ENCODE measurements around the gene RYR2. TPM values are rescaled to one million over a fixed set of nuclear protein-coding genes. Genes with fewer than 3 reads are reported as not detected.

The RYR2 gene
- total RNA-seq, 1 donor: not detected

DNA sequence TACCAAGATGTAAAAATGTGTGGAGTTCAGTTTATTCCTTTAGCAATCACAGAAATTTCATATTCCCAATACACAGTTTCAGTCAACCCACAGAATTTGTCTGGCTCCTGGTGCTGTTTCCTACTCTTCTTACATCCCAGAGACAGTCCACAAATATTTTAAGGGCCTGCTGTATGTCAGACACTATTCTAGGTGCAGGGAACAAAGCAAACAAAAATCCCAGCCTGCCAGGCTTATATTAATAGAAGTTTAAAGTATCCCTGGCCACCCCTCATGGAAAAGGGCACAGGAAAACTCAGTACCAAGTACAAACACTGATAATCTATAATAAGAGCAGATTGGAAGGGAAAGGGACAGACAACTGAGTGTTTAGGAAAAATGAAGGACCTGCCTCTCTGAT, 653.9 kb downstream of the RYR2 start:
- no peak for DNase-seq (ENCODE audit: low read depth in 2 of 3, low spot score in 2 of 3)

DNA sequence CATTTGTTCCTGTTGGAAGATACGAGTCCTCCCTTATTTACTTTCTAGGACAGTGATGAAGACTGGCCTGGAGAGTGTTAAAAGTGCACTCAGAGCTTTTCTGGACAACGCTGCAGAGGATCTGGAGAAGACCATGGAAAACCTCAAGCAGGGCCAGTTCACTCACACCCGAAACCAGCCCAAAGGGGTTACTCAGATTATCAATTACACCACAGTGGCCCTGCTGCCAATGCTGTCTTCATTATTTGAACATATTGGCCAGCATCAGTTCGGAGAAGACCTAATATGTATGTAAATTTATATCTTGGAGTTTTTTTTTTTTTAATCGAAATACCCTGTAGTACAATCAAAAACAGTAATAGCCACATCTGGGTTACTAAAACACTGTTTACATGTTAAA, 658.2 kb downstream of the RYR2 start:
- DNase-seq (ENCODE audit: low read depth in 2 of 3, low spot score in 2 of 3): no peak

DNA sequence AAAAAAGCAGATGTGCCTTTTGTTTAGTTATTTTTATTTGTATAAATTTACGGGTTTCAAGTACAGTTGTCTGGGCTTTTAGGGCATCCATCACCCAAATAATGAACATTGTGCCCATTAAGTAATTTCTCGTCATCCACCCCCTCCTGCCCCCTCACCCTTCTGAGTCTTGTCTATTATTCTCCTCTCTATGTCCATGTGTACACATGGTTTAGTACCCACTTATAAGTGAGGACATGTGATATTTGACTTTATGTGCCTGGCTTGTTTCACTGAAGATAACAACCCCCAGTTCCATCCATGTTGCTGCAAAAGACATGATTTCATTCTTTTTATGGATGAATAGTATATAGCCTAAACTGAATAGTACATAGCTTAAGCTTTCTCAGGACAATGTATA, 659.5 kb downstream of the RYR2 start:
- no peak for DNase-seq (ENCODE audit: low read depth in 2 of 3, low spot score in 2 of 3)

DNA sequence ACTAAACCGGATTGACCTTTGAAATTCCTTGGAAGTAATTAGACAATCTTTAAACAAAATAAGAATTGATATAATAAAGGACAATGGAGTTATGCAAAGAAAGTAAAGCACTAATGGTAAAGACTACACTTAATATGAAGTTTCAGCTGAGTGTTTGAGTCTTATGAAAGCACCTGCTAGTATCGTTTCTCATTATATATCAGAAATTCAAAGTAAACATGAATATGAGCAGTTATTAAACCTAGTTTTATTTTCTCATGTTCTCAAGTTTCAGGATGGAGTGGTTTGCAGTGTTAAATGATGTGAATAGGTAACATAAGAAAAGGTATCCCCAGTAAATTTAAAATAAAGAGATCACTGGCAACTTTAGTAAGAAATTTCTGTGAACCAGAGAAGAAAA, 660.2 kb downstream of the RYR2 start:
- no peak for DNase-seq (ENCODE audit: low read depth in 2 of 3, low spot score in 2 of 3)

DNA sequence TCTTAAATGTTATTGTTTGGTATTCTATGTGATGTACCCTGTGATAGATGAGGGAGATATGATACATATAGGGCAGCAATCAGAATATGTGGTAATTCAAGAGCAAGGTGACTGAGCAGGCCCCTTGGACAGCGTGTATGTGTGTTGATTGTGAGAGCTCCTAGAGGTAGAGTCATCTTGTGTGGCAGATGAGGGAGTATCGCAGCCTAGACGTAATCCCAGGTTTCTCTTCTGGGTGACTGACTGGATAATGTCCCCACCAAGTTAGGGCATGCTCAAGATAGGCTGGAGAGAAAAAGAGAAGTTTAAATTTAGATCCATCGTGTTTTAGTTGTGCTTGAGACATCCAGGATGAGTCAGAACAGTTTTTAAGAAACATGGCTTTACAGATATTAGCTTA, 663.5 kb downstream of the RYR2 start:
- DNase-seq (ENCODE audit: low read depth in 2 of 3, low spot score in 2 of 3): no peak

DNA sequence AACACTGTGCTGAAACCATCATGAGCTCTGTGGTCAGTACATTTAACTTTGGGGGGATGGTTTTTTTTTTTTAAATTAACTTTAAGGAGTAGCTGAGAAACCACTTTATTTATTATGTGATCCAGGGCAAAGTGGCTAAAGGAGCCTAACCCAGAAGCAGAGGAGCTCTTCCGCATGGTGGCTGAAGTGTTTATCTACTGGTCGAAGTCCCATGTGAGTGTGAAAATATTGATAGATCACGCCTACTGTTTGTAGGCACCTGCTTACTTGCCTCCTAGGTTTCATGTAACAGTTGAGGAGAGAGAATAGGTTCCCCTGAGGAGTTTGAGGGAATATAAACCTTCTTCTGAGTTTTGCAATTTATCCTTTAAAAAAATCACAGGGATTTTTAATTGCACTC, 667.4 kb downstream of the RYR2 start:
- no peak for DNase-seq (ENCODE audit: low read depth in 2 of 3, low spot score in 2 of 3)

DNA sequence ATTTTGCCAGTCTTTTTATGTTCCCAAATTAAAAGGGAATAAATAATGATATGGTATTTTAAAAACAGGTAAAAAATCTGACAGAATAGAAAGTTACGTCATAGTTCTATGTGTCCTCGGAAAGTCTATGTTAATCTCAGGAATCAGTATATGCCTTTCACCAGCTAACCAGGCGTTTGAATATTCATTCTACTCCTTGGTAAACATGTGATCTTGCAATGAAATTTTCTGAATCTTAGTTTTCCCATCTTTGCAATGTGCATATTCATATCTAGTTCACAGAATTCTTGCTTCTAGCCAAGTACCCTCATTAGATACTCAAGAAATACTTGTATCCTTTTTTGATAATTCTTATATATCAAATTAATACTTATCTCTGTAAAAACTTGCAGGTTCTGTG, 669.3 kb downstream of the RYR2 start:
- DNase-seq (ENCODE audit: low read depth in 2 of 3, low spot score in 2 of 3): no peak

DNA sequence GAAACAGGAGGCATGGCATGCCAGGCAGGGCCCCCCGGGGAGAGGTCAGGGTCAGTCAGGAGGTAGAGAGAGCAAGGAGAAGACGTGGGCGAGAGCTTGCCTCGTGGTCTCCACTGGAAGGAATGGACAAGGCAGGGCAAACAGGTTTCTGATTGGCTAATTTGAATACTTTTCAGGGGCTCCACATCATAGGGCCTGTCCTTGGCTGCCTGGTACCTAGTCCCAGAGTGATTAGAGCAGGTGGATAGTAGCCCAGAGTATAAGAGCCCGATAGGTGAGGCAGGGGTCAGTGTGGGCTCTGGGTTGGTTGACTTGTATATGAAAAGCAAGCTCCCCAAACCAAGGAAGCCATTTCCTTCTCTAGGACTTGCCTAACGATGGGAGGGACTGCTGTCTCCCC, 670.1 kb downstream of the RYR2 start:
- no peak for DNase-seq (ENCODE audit: low read depth in 2 of 3, low spot score in 2 of 3)

DNA sequence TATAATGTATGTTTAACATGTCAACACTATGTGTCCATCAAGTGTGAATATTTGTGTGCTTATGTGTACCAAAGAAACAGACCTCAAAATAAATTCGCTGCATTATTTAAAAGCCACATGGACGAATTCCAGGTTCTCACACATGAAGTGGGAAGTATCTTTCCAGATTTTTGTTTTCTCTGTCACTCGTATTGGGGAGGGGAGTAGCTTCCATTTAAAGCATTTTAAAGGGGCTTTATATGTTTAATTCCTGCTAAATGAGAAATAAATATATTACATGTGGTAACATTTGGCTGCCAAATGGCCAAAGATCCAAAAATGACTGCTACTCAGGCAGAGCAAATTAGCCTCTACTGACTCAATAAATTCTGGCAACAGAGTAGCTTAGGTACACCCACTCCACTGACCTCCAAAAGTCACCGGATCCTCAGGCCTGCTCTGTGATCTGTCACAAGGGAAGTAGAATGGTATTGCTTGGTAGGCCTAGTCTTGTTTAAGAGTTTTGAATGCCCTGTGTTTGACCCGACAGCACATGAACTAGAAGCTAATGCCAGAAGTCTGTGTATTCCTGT, 670.7 kb downstream of the RYR2 start:
- no peak for DNase-seq (ENCODE audit: low read depth in 2 of 3, low spot score in 2 of 3)

DNA sequence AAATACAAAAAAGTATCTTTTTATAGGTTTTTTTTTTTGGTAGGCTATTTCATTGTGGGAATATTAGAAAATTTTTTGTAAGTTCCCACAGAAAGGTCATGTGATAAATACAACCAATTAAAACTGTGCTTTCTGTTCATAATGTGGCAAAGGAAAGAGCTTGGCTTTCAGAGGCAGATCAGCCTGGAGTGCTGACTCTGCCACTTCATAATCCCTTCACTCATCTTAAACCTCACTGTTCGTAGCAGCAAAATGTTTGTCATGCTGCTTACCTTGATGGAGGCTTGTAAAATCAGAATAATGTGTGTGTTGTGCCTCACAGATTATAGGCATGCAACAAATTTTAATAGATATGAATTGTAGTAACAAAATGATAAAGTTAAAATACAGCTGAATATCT, 671.9 kb downstream of the RYR2 start:
- DNase-seq (ENCODE audit: low read depth in 2 of 3, low spot score in 2 of 3): no peak

DNA sequence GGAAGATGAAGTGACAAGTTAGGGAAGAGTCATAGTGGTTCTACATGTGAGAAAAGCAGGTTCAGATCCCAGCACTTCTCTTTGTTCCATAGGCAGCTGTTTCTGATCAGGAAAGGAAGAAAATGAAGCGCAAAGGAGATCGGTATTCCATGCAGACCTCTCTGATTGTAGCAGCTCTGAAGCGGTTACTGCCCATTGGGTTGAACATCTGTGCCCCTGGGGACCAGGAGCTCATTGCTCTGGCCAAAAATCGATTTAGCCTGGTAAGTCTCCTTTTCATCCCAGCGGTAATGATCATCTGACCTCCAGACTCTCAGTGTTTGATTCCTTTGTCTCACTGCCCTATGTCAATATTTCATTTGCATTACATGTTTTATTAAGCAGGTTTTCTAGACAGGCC, 675.1 kb downstream of the RYR2 start:
- no peak for DNase-seq (ENCODE audit: low read depth in 2 of 3, low spot score in 2 of 3)

DNA sequence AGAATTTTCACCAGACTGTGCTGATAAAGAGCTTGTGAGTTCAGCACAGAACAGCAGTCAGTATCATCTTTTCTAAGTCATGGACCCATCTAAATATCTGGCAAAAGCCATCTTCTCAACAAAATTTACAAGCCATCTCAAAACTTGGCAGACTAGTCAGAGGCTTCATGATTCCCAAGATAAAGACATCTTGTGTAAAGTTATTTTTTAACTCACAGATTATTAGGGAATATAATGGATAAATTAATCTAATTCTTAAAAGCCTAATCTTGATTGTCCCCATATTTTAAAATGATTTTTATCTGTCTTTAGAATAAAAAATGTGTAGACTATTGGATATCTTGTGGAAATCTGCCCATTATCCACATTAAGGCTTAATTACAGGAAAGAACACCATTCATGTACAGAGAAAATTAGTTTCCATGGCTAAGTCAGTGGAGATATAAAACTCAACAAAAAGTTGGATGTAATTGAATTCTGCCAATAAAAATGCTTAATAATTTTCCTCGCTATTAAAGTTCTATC, 688.9 kb downstream of the RYR2 start:
- DNase-seq (ENCODE audit: low read depth in 2 of 3, low spot score in 2 of 3): no peak

DNA sequence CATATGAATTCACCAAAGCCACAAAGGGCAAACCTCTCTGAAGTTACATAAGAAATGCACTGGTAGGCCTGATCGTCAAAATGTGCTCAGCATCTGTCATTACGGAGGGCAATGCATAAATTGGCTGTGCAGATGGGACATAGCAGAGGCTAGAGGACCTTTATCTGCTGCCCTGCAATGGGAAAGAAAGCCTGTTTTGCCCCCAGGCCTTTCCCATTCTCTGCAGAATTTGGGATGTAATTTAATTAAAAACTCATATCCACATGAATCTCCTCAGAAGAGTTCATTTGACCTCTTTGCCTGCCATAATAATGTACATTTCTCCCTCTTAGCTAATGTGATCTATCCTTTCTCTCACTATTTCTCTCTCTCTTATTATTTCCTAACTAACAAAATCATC, 690.7 kb downstream of the RYR2 start:
- DNase-seq (ENCODE audit: low read depth in 2 of 3, low spot score in 2 of 3): no peak

DNA sequence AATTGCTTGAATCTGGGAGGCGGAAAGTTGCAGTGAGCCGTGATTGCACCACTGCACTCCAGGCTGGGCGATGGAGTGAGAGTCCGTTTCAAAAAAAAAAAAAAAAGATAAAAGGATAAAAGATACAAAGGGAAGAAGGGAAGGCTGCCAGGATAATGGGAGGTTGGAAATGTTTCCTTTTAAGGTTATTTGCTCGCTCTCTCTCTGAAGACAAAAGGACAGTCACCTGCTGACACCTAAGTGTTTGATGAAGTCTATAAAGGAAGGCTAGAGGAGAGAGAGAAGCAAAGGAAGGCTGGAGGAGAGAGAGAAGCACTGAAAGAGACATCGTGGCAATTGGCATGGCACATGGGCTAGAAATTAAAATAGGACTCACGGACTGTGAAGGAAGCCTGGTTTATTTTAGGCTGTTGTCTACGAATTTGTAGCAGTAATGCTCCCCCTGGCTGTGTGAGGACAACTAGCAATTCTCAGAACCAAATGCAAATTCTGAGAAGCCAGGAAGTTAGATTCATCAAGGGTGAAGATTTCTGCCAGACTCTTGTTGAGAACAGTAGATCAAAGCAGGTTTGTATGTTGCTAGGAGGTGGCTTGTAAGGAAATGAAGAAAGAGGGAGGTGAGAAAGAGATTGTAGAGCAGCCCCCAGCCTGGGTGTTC, 694.5 kb downstream of the RYR2 start:
- peak in 1 of 3 donors; percentile 12 for DNase-seq (ENCODE audit: low read depth in 2 of 3, low spot score in 2 of 3)

DNA sequence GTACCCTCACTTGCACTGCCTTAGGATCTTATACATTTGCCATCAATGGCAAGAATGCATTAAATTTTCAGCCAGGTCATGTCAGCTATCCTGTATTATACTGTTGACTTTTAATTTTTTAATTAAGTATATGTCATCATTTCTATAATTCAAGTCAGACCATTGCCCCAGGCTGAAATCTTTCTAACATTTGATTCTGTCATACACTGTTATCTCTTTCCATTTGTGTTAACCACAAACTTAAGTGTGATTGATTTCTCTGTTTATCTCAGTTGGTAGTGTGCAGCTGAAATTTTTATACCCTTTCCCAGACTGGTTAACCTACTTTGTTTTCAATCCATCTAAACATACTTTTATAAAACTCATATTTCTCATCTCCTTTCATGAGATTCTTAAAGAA, 695.5 kb downstream of the RYR2 start:
- no peak for DNase-seq (ENCODE audit: low read depth in 2 of 3, low spot score in 2 of 3)

DNA sequence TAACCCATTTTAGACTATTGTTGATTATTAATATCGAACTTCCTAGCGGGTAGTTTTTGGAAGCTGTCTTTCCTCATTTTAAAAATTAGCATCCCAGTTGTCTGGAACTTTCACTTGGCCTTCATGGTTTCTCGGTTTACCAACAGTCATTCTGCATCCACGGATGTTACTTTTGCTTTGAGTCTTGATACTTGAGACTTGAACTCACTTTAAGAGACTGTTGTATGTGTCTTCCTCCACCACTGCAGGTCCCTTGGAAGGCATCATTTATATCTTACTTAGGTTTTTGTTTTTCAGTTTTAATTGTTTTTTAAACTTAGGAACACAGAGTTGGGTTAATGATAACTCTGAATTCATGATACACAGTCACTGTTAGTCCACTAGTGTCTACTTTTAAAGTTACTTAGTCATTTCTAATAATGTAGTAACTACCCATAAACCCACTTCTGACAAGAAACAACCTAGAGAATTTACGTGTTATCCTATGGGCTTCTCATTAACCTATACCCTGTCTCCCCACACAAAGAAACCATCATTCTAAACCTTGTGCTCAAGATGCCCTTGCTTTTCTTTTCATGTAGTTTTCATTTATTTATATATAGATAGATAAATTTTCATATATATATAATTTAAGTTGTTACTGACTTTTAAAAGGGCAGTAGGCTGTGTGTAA, 696.1 kb downstream of the RYR2 start:
- DNase-seq (ENCODE audit: low read depth in 2 of 3, low spot score in 2 of 3): no peak

DNA sequence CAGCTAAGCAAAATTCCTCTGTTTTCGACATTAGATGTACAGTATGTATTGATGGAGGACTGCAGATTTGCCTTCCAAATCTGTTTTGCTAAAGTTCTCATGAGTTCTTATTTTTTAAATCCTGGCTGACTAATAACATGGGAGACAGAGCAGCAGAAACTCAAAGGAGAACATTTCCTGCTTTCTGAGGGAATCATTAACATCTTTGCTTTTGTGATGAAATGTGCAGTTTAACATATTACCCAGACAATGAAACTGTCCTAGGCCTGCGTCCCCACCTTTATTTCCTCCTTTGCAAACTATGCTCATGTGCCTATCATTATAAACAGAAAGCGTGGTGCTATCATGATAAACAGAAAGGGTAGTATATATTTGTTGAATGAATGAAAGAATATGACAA, 698.9 kb downstream of the RYR2 start:
- DNase-seq (ENCODE audit: low read depth in 2 of 3, low spot score in 2 of 3): no peak

DNA sequence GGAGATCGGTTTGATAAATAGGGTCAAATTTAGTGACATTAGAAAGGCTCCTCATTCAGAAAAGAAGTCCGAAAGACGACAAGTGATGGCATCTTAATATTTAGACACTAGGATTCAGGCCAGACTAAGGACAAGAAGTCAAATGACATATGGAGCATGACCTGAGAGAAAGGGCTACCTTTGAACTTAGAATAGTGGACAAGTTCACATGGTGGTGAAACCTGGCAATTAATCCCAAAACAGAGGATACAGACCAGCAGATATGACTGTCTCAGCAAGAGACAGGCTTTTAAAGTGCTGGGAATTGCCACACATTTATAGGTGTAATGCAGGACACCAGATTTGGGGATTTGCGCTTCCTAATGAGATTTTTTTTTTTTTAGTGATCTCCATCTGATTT, 703.6 kb downstream of the RYR2 start:
- DNase-seq (ENCODE audit: low read depth in 2 of 3, low spot score in 2 of 3): no peak

DNA sequence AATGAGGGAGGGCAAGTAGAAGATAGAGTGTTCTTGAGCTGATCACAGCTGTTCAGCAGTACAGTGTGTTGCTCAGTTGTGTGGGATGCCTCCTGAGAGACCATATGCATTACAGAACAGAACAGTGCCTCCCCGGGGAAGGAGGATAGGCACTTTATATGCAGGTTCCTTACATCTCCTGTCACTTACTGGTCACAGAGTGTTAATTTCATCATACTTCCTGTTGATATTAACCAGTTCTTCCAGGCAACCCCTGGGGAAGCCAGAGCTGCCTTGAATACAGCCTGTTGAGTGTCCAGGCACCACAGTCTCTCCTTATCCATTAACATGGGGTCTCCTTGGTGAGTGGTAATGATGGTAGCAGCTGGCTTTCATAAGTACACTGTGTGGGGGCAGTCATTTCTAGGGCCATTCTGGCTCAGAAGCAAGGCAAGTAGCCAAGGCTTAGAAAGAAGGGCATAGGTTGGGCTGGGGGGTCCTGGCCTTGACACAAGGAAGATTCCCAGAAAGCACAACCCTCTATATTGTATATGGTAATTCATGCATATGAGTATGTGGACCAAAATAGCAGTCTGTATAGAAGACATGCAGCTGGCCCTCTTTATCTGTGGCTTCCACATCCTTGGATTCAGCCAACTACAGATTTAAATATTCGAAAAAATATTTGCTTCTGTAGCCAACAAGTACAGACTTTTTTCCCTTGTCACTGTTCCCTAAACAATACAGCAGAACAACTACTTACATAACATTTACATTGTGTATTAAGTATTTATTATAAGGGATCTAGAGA, 706.4 kb downstream of the RYR2 start:
- no peak for DNase-seq (ENCODE audit: low read depth in 2 of 3, low spot score in 2 of 3)

DNA sequence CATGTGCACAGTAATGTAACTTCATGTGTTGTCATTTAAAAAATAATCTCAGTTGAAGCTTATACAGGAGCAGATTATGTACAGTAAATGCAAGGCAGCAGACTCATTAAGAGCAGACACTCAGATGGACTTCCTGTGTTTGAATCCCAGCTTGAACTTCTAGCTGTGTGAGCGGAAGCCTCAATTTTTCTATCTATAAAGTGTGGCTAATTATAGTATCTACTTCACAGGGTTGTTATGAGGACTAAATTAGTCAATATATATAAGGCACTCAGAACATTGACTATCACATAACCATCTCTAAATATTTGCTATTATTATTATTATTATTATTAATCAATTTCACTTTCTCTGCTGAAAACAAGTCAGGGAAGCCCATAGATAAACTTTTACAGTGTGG, 707.1 kb downstream of the RYR2 start:
- DNase-seq (ENCODE audit: low read depth in 2 of 3, low spot score in 2 of 3): no peak

DNA sequence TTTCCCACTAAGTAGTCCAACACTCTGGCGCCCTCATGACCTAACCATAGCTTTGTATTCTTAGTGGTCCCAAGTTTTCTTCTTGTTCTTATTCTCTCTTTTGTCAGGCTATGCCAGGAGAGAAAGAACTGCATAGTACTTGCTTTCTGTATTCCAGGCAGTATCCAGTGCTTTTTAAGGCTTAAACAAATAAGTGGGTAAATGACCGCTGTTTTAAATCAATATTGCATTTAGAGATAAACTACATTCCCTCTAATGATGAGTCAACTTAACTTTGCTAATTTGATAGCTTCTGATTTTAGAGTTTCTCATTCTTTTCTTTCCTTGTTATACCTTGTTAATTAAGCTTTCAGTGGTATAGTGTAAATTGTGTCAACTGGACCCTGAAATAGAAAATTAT, 709.1 kb downstream of the RYR2 start:
- DNase-seq (ENCODE audit: low read depth in 2 of 3, low spot score in 2 of 3): no peak

Measured in hematopoietic multipotent progenitor cell (in vitro differentiated cells).